Prostate gland (tissue), 2 donors: ENCODE results near the gene RAB3GAP2. TPM values are rescaled to one million over a fixed set of nuclear protein-coding genes. Genes with fewer than 3 reads are reported as not detected.
"Not testable (repeated sequence)": the region's sequence is repeated elsewhere in the genome, so short reads cannot be mapped to it uniquely, and the experiment has no call there.

Experiments used
- DNase-seq: peaks from one replicate; pipeline ENCODE4 v3.0.0-alpha.2; 2019; ENCODE audit warnings: low spot score
- H3K27ac ChIP-seq, 2 donors: fragments of 200-600 bp; sonication (generic); 2 replicates each; pipeline ENCODE4 v1.5.1; 2017 to 2019
- H3K27me3 ChIP-seq: fragments of 200-600 bp; sonication (generic); replicated peaks from 2 replicates; pipeline ENCODE4 v1.5.1; 2019; ENCODE audit not compliant: insufficient read depth
- H3K36me3 ChIP-seq, 2 donors: fragments of 200-600 bp; sonication (generic); 1 replicate in 1 of 2; 2 replicates in 1 of 2; pipeline versions ENCODE4 v1.5.1 to v1.8.1; 2017 to 2019
- H3K4me1 ChIP-seq: fragments of 200-600 bp; sonication (generic); replicated peaks from 2 replicates; pipeline ENCODE4 v1.5.1; 2019
- H3K4me3 ChIP-seq, 2 donors: fragments of 200-600 bp; sonication (generic); 2 replicates each; pipeline ENCODE4 v1.5.1; 2017 to 2019
- H3K9me3 ChIP-seq: fragments of 200-600 bp; sonication (generic); 2 replicates; pipeline ENCODE4 v1.5.1; 2017
- POLR2A ChIP-seq: fragments of 450-650 bp; IDR thresholded peaks from one replicate; pipeline ENCODE4 v1.6.1; 2016; ENCODE audit warnings: antibody characterized with exemption, mild to moderate bottlenecking
- POLR2AphosphoS5 ChIP-seq: sonication (generic); formaldehyde crosslinking; IDR thresholded peaks from one replicate; pipeline ENCODE4 v1.6.1; 2017; ENCODE audit warnings: antibody characterized with exemption
- WGBS: methylation state at CpG from one replicate; pipeline ENCODE4 v1.1.5; 2018; 5-methylcytosine and 5-hydroxymethylcytosine counted together
- intact Hi-C: fragments of 100-400 bp; cut with DNase I; formaldehyde crosslinking; loops from one replicate; pipeline ENCODE4 v1.14.2; 2022
- total RNA-seq, 2 donors: library from RNA; depleted of rRNA; stranded (reverse); fragments of >200 nt; gene quantifications; one replicate each; pipeline ENCODE4 v1.1.0, GENCODE V29; 2016
- TF ChIP-seq, protein P1 (sequence below), 4 experiments: fragments of 200-600 bp in 2 of 4; fragments of 450-650 bp in 2 of 4; sonication (generic) in 2 of 4; IDR thresholded peaks; 1 replicate in 3 of 4; 2 replicates in 1 of 4; pipeline ENCODE4 v1.5.1; 2016 to 2019; ENCODE audit warnings: antibody characterized with exemption in 4 of 4, mild to moderate bottlenecking in 2 of 4, moderate library complexity in 2 of 4

Gene RAB3GAP2
- total RNA-seq, 2 donors from 2014 or later, result 17.6 to 20.7 TPM

DNA sequence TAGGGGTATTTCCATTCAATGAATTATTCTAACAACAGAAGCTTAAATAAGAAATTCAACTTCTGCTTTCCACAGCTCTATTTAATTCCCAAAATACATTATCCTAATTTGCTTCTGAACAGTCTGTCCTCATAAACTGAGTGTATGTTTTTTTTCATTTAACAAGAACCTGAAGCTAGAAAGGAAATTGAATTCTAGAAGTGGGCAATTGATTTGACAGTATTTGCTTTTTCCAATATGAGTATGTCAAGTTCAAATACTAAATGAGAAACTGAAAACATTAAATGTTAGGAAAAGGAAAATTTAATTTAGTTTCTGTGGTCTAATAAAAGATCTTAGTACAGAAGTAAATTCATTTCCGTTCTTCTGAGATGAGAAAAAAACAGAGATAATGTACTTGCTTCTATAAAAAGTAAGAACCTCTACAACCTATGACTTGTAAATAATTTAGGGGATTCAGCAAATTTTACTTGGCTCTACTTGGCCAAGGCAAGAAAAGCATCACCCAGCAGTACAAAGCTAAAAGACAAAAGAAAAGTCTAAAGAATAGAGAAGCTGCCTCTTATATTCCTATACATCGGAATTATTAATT lies 31.1 kb downstream of the RAB3GAP2 start:
- intact Hi-C loops, result no loop called here
- Histone ChIP-seq H3K4me3 (no peak overlapping the region), H3K27ac (no peak overlapping the region), H3K4me1 (no peaks in the 10 kb centered on the region), H3K36me3 (no peaks in the 10 kb centered on the region), H3K9me3 (no peaks in the 10 kb centered on the region), H3K27me3 (no peaks in the 10 kb centered on the region)
- TF ChIP-seq, protein P1, sequence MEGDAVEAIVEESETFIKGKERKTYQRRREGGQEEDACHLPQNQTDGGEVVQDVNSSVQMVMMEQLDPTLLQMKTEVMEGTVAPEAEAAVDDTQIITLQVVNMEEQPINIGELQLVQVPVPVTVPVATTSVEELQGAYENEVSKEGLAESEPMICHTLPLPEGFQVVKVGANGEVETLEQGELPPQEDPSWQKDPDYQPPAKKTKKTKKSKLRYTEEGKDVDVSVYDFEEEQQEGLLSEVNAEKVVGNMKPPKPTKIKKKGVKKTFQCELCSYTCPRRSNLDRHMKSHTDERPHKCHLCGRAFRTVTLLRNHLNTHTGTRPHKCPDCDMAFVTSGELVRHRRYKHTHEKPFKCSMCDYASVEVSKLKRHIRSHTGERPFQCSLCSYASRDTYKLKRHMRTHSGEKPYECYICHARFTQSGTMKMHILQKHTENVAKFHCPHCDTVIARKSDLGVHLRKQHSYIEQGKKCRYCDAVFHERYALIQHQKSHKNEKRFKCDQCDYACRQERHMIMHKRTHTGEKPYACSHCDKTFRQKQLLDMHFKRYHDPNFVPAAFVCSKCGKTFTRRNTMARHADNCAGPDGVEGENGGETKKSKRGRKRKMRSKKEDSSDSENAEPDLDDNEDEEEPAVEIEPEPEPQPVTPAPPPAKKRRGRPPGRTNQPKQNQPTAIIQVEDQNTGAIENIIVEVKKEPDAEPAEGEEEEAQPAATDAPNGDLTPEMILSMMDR (IDR thresholded peaks at IDR 0.05), result no peak
- no peak for TF ChIP-seq POLR2A
- no peak for TF ChIP-seq POLR2AphosphoS5
- no peak for DNase-seq
- 79% methylated on average over 2 of the region's 2 CpGs for WGBS

DNA sequence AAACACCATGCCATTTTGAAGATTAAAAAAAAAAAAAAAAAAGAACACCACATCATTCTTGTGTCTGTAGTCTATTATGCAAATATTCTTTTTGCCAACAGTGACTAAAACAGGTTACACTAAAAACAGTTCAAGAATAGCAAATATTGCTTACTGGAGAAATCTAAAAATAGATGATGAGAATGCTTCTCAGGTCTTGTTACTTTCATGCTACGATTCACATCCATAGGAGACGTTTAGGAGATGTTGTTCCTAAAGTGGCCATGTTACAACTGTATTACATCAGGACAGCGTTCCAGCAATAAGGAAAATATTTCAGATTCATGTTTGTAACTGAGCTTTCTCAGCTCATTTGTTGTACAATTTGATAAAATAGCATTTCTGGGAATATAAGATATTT lies 32.3 kb downstream of the RAB3GAP2 start:
- no peak for DNase-seq

DNA sequence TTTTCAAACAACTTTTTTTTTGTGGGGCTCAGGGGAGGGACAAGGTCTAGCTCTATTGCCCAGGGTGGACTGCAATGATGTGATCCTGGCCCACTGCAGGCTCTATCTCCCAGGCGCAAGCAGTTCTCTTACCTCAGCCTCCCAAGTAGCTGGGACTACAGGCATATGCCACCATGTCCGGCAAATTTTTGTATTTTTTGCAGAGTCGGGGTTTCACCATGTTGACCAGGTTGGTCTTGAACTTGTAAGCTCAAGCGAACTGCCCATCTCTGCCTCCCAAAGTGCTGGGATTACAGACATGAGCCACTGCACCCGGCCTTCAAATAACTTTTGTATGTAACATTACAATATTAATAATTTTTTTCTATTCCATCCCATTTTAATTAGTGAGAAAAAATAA lies 33.0 kb downstream of the RAB3GAP2 start:
- DNase-seq, result no peak
- Histone ChIP-seq H3K36me3 (no peaks in the 10 kb centered on the region), H3K9me3 (no peaks in the 10 kb centered on the region), H3K27ac (no peak overlapping the region), H3K4me1 (no peaks in the 10 kb centered on the region), H3K27me3 (no peaks in the 10 kb centered on the region), H3K4me3 (no peak overlapping the region)
- WGBS, result over 99% methylated on average over 5 of the region's 5 CpGs
- TF ChIP-seq POLR2AphosphoS5, result no peak
- TF ChIP-seq, protein P1 (IDR thresholded peaks at IDR 0.05), result no peak
- TF ChIP-seq POLR2A, result no peak
- intact Hi-C loops, result no loop called here

More for the DNA sequence above, 32.3 kb downstream of the RAB3GAP2 start:
- Histone ChIP-seq H3K27ac (no peak overlapping the region), H3K4me1 (no peaks in the 10 kb centered on the region), H3K4me3 (no peak overlapping the region), H3K27me3 (no peaks in the 10 kb centered on the region), H3K9me3 (no peaks in the 10 kb centered on the region), H3K36me3 (no peaks in the 10 kb centered on the region)
- TF ChIP-seq, protein P1 (IDR thresholded peaks at IDR 0.05), result no peak
- no peak for TF ChIP-seq POLR2AphosphoS5
- TF ChIP-seq POLR2A, result no peak
- WGBS, result 90% methylated on average over 3 of the region's 3 CpGs
- intact Hi-C loops, result no loop called here

DNA sequence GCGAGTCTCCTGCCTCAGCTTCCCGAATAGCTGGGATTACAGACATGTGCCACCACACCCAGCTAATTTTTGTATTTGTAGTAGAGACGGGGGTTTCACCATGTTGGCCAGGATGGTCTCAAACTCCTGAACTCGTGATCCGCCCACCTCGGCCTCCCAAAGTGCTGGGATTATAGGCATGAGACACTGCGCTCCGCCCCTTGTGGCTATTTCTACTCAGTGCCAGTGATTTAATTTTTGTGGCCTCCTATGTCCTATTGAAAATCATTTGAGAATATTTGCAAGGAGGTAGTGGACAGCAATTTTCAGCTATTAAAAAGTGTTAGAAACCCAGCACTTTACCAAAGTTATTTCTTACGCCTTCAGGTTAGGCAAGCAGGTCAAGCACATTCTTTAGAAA lies 36.0 kb downstream of the RAB3GAP2 start:
- not testable (repeated sequence) for H3K4me1 ChIP-seq
- WGBS, result 99% methylated on average over 9 of the region's 9 CpGs

DNA sequence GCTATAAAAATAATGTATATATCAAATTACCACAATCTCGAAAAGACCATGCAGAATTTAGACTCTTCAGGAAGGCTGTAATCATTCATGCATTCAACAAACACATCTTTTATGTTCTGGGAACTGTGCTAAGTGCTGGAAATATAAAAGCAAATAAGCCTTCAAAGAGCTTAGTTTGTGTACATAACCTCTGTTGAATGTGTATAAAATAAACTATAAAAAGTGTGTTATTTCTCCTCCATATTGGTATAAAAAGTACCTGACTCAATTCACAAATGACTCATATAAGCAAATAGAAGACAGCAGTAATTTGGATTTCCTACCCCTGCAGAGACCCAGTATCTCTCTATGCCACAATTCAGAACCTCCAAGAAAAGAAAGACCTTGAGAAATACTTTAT lies 36.8 kb downstream of the RAB3GAP2 start:
- no peaks in the 10 kb centered on the region for H3K9me3 ChIP-seq
- H3K36me3 ChIP-seq, result no peaks in the 10 kb centered on the region
- H3K27me3 ChIP-seq, result no peaks in the 10 kb centered on the region
- H3K4me1 ChIP-seq, result no peaks in the 10 kb centered on the region
- 21% methylated on average over 1 of the region's 1 CpG for WGBS
- no peak overlapping the region for H3K4me3 ChIP-seq
- H3K27ac ChIP-seq, result no peak overlapping the region
- DNase-seq, result no peak
- no peak for TF ChIP-seq POLR2A
- TF ChIP-seq, protein P1 (IDR thresholded peaks at IDR 0.05), result no peak
- TF ChIP-seq POLR2AphosphoS5, result no peak
- intact Hi-C loops, result no loop called here

More for the DNA sequence above, 36.0 kb downstream of the RAB3GAP2 start:
- DNase-seq, H3K27me3 ChIP-seq, H3K4me3 ChIP-seq, H3K9me3 ChIP-seq, H3K27ac ChIP-seq, H3K36me3 ChIP-seq, intact Hi-C loops: not testable (repeated sequence)
